Neural progenitor cell (in vitro differentiated cells): ENCODE measurements around the gene MYBL2. TPM values are rescaled to one million over a fixed set of nuclear protein-coding genes. Genes with fewer than 3 reads are reported as not detected.

Source experiments
- DNase-seq: peaks from one replicate; pipeline ENCODE4 v3.0.0-alpha.2; 2016; ENCODE audit warnings: low spot score
- H2AFZ ChIP-seq: fragments of 200-600 bp; sonication (generic); replicated peaks from 2 replicates; pipeline ENCODE4 v1.6.1; 2016; ENCODE audit warnings: antibody characterized with exemption
- H3F3A ChIP-seq: fragments of 200-600 bp; sonication (generic); 2 replicates; pipeline ENCODE4 v1.6.1; 2016; ENCODE audit warnings: antibody characterized with exemption, low read depth
- H3K27ac ChIP-seq: fragments of 200-600 bp; sonication (generic); 2 replicates; pipeline ENCODE4 v1.5.1; 2016; ENCODE audit warnings: mild to moderate bottlenecking
- H3K27me3 ChIP-seq: fragments of 200-600 bp; sonication (generic); 2 replicates; pipeline ENCODE4 v1.6.1; 2016; ENCODE audit warnings: mild to moderate bottlenecking, moderate library complexity
- H3K36me3 ChIP-seq: fragments of 200-600 bp; sonication (generic); 2 replicates; pipeline ENCODE4 v1.5.1; 2016
- H3K4me1 ChIP-seq: fragments of 200-600 bp; sonication (generic); 2 replicates; pipeline ENCODE4 v1.6.1; 2016; ENCODE audit warnings: mixed run types
- H3K4me2 ChIP-seq: fragments of 200-600 bp; sonication (generic); 2 replicates; pipeline ENCODE4 v1.6.1; 2016
- H3K4me3 ChIP-seq: fragments of 200-600 bp; sonication (generic); 2 replicates; pipeline ENCODE4 v1.5.1; 2016
- H3K79me2 ChIP-seq: fragments of 200-600 bp; sonication (generic); 2 replicates; pipeline ENCODE4 v1.6.1; 2016; ENCODE audit warnings: low read depth
- H3K9ac ChIP-seq: fragments of 200-600 bp; sonication (generic); 2 replicates; pipeline ENCODE4 v1.6.1; 2016
- H3K9me3 ChIP-seq: fragments of 200-600 bp; sonication (generic); 2 replicates; pipeline ENCODE4 v1.5.1; 2016; ENCODE audit warnings: low read depth
- H4K20me1 ChIP-seq: fragments of 200-600 bp; sonication (generic); 2 replicates; pipeline ENCODE4 v1.6.1; 2016; ENCODE audit warnings: low read depth
- H3K27ac Mint-ChIP-seq: 3 replicates; pipeline ENCODE4 v1.8.0; 2021; ENCODE audit warnings: mixed read lengths
- H3K27me3 Mint-ChIP-seq: 2 replicates; pipeline ENCODE4 v1.8.0; 2022; ENCODE audit warnings: low read depth, mild to moderate bottlenecking, inconsistent platforms, moderate library complexity, mixed read lengths; ENCODE audit not compliant: insufficient read depth
- H3K36me3 Mint-ChIP-seq: 3 replicates; pipeline ENCODE4 v1.8.0; 2021; ENCODE audit warnings: mixed read lengths
- H3K4me1 Mint-ChIP-seq: 3 replicates; pipeline ENCODE4 v1.8.0; 2021; ENCODE audit warnings: mixed read lengths
- H3K4me3 Mint-ChIP-seq: 3 replicates; pipeline ENCODE4 v1.8.0; 2021; ENCODE audit warnings: mild to moderate bottlenecking, moderate library complexity, mixed read lengths
- H3K9me3 Mint-ChIP-seq: 3 replicates; pipeline ENCODE4 v1.8.0; 2020; ENCODE audit warnings: mixed read lengths
- EZH2 ChIP-seq: fragments of 200-600 bp; sonication (generic); IDR thresholded peaks from 2 replicates; pipeline ENCODE4 v1.6.1; 2017; ENCODE audit warnings: antibody characterized with exemption, mild to moderate bottlenecking, moderate library complexity
- EZH2phosphoT487 ChIP-seq: fragments of 200-600 bp; sonication (generic); IDR thresholded peaks from 2 replicates; pipeline ENCODE4 v1.6.1; 2017; ENCODE audit warnings: antibody characterized with exemption
- total RNA-seq: library from RNA; depleted of rRNA; stranded (reverse); fragments of >200 nt; gene quantifications from 2 replicates; pipeline ENCODE4 v1.2.3, GENCODE V29; 2015; ENCODE audit warnings: low replicate concordance
- TF ChIP-seq, protein P1 (sequence below): fragments of 200-600 bp; sonication (generic); IDR thresholded peaks from 2 replicates; pipeline ENCODE4 v1.5.1; 2017; ENCODE audit warnings: antibody characterized with exemption, mild to moderate bottlenecking

MYBL2 gene
- total RNA-seq, 1 donor from 2014 or later, result 28.8 TPM

DNA sequence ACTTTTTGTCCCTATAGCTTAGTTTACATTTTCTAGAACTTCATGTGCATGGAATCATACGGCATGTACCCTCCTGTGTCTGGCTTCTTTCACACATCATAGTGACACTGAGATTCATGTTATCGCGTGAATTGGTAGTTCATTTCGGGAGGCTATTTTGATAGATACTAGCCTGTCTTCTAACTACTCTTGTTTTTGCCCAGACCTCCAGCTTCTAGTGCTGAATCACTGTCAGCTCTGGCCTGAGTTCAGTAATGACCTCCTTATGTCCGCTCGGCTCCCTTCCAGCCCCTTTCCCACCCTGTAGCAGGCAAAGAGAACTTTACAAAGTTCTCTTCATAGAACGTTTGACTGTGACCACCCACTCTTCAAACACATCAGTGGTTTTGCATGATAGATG, 14.1 kb downstream of the MYBL2 start:
- Mint-ChIP-seq H3K4me1 (peaks cover 6% of the 10 kb centered on the region), H3K4me3 (no peak overlapping the region), H3K27me3 (no peaks in the 10 kb centered on the region), H3K9me3 (no peaks in the 10 kb centered on the region), H3K36me3 (peaks cover 13% of the 10 kb centered on the region), H3K27ac (no peak overlapping the region)
- H3K4me3 ChIP-seq, result no peak overlapping the region
- H3K9me3 ChIP-seq, result no peaks in the 10 kb centered on the region
- no peak overlapping the region for H3K4me2 ChIP-seq
- peaks cover 7% of the 10 kb centered on the region for H4K20me1 ChIP-seq
- H3K9ac ChIP-seq, result no peak overlapping the region
- H3K36me3 ChIP-seq, result no peaks in the 10 kb centered on the region
- peak overlapping the region; percentile 37 for H3K27ac ChIP-seq
- H3K4me1 ChIP-seq, result peaks cover 7% of the 10 kb centered on the region
- H3K79me2 ChIP-seq, result peaks cover 45% of the 10 kb centered on the region
- H3F3A ChIP-seq, result peaks cover 9% of the 10 kb centered on the region
- no peak overlapping the region for H2AFZ ChIP-seq
- H3K27me3 ChIP-seq, result no peaks in the 10 kb centered on the region
- TF ChIP-seq, protein P1, sequence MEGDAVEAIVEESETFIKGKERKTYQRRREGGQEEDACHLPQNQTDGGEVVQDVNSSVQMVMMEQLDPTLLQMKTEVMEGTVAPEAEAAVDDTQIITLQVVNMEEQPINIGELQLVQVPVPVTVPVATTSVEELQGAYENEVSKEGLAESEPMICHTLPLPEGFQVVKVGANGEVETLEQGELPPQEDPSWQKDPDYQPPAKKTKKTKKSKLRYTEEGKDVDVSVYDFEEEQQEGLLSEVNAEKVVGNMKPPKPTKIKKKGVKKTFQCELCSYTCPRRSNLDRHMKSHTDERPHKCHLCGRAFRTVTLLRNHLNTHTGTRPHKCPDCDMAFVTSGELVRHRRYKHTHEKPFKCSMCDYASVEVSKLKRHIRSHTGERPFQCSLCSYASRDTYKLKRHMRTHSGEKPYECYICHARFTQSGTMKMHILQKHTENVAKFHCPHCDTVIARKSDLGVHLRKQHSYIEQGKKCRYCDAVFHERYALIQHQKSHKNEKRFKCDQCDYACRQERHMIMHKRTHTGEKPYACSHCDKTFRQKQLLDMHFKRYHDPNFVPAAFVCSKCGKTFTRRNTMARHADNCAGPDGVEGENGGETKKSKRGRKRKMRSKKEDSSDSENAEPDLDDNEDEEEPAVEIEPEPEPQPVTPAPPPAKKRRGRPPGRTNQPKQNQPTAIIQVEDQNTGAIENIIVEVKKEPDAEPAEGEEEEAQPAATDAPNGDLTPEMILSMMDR, result no peak
- TF ChIP-seq EZH2phosphoT487 (no peak), EZH2 (no peak)
- no peak for DNase-seq

DNA sequence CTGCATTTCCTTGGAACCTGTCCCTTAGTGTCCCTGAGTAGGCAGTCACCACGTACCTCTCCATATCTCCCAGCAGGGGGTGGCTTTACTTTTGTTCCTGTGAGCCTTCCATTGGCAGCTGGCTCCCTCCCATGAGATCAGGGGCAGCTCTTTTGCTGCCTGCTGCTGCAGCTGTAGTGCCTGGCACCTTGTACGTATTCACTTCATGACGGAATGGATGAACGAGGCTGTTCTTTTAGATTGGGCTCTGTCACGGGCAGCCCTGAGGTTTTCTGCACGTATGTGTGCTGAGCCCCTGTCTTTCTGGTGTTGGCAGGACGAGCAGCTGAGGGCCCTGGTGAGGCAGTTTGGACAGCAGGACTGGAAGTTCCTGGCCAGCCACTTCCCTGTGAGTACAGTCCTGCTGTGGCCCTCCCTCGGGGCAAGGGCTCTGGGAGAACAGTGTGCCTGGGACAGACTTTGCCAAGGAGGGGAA, 14.6 kb downstream of the MYBL2 start:
- H2AFZ ChIP-seq, result no peak overlapping the region
- H3K9ac ChIP-seq, result no peak overlapping the region

DNA sequence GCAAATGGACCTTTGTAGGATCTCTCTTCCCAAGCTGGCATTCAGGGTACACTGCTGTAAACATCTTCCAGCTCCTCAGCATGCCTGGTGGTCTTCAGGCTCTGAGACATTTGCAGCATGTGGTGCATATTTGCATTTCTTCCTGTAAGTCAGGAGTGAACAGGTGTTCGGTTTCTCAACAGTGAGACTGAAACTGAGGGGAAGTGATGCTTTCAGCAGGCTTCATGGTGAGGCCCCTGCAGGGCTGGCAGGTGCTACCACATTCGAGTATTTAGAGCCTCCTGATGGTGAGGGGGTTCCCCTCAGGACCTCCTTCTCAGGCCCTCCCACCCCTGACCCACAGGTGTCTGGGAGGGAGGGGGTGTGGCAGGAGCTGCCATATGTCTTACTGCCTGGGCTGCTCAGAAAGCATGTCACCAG, 15.1 kb downstream of the MYBL2 start:
- Histone ChIP-seq H3K36me3 (no peaks in the 10 kb centered on the region), H3K79me2 (peaks cover 36% of the 10 kb centered on the region), H3K4me3 (no peak overlapping the region), H3K4me1 (peaks cover 7% of the 10 kb centered on the region), H3K4me2 (no peak overlapping the region), H3K27ac (no peak overlapping the region), H3K27me3 (no peaks in the 10 kb centered on the region), H3K9me3 (no peaks in the 10 kb centered on the region), H3F3A (peaks cover 4% of the 10 kb centered on the region), H2AFZ (no peak overlapping the region), H3K9ac (no peak overlapping the region), H4K20me1 (peaks cover 7% of the 10 kb centered on the region)
- H3K4me3 Mint-ChIP-seq, result no peak overlapping the region
- TF ChIP-seq, protein P1, result no peak
- TF ChIP-seq EZH2 (no peak), EZH2phosphoT487 (no peak)
- H3K36me3 Mint-ChIP-seq, result peaks cover 9% of the 10 kb centered on the region
- no peaks in the 10 kb centered on the region for H3K27me3 Mint-ChIP-seq
- H3K4me1 Mint-ChIP-seq, result peaks cover 6% of the 10 kb centered on the region
- no peak overlapping the region for H3K27ac Mint-ChIP-seq
- no peaks in the 10 kb centered on the region for H3K9me3 Mint-ChIP-seq
- no peak for DNase-seq

More for the DNA sequence above, 14.6 kb downstream of the MYBL2 start:
- Mint-ChIP-seq H3K9me3 (no peaks in the 10 kb centered on the region), H3K27me3 (no peaks in the 10 kb centered on the region), H3K4me3 (no peak overlapping the region), H3K36me3 (peaks cover 9% of the 10 kb centered on the region), H3K4me1 (peaks cover 6% of the 10 kb centered on the region), H3K27ac (no peak overlapping the region)
- H3K79me2 ChIP-seq, result peaks cover 41% of the 10 kb centered on the region
- H3K4me2 ChIP-seq, result no peak overlapping the region
- H3K27ac ChIP-seq, result peak overlapping the region; percentile 37
- H3F3A ChIP-seq, result peaks cover 9% of the 10 kb centered on the region
- no peak overlapping the region for H3K4me3 ChIP-seq
- no peaks in the 10 kb centered on the region for H3K27me3 ChIP-seq
- no peaks in the 10 kb centered on the region for H3K9me3 ChIP-seq
- no peaks in the 10 kb centered on the region for H3K36me3 ChIP-seq
- H4K20me1 ChIP-seq, result peaks cover 7% of the 10 kb centered on the region
- TF ChIP-seq EZH2phosphoT487 (no peak), EZH2 (no peak)
- TF ChIP-seq, protein P1, result no peak
- peaks cover 7% of the 10 kb centered on the region for H3K4me1 ChIP-seq
- peak; percentile 69 for DNase-seq
